Mesothelial cell of epicardium (in vitro differentiated cells): ENCODE measurements around the gene MSMB. TPM values are rescaled to one million over a fixed set of nuclear protein-coding genes. Genes with fewer than 3 reads are reported as not detected.

Experiments used
- DNase-seq, 2 experiments: peaks; one replicate each; pipeline ENCODE4 v3.0.0; 2021; ENCODE audit warnings: low spot score in 2 of 2; ENCODE audit not compliant: unreplicated experiment in 2 of 2
- H3K27ac Mint-ChIP-seq: 2 replicates; pipeline ENCODE4 v1.8.0; 2021; ENCODE audit warnings: mixed read lengths
- H3K27me3 Mint-ChIP-seq: 2 replicates; pipeline ENCODE4 v1.8.0; 2021; ENCODE audit warnings: low read depth, mixed read lengths
- H3K36me3 Mint-ChIP-seq: 2 replicates; pipeline ENCODE4 v1.8.0; 2021; ENCODE audit warnings: mixed read lengths
- H3K4me1 Mint-ChIP-seq: 2 replicates; pipeline ENCODE4 v1.8.0; 2021; ENCODE audit warnings: mixed read lengths
- H3K4me3 Mint-ChIP-seq: 2 replicates; pipeline ENCODE4 v1.8.0; 2021; ENCODE audit warnings: mild to moderate bottlenecking, moderate library complexity, mixed read lengths
- H3K9me3 Mint-ChIP-seq: 2 replicates; pipeline ENCODE4 v1.8.0; 2021; ENCODE audit warnings: mixed read lengths
- CTCF ChIP-seq: fragments of 200-600 bp; sonication (generic); IDR thresholded peaks from one replicate; pipeline ENCODE4 v1.5.0; 2021; ENCODE audit warnings: antibody characterized with exemption; ENCODE audit not compliant: unreplicated experiment
- total RNA-seq: library from RNA; stranded (reverse); gene quantifications from 3 replicates; pipeline ENCODE4 v1.2.1, GENCODE V29; 2021

Gene MSMB
- total RNA-seq, 1 donor from 2014 or later, result not detected

DNA sequence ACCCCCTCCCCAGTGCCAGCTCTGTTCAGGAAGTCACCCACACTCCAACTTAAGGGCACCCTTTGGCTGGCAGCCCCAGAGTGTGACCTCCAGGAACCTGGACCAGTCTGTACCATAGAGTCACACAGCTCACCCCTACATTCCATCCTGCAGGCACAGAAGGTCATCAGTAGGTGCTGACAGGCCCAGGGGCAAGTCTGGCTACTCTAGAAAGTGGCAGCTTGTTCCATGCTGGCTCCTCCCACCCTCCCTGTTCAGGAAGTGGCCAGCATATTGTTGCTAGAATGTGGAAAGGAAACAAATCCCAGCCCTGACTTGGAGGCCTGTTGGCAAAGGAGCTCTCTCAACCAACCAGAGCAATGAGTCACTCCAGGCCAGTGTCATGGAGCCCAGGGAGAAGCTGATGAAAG lies 12.5 kb downstream of the MSMB start:
- Mint-ChIP-seq H3K9me3 (no peaks in the 10 kb centered on the region), H3K27ac (no peak overlapping the region), H3K4me1 (peaks cover 17% of the 10 kb centered on the region), H3K36me3 (no peaks in the 10 kb centered on the region), H3K27me3 (no peaks in the 10 kb centered on the region), H3K4me3 (no peak overlapping the region)
- DNase-seq, result no peak
- TF ChIP-seq CTCF, result no peak

DNA sequence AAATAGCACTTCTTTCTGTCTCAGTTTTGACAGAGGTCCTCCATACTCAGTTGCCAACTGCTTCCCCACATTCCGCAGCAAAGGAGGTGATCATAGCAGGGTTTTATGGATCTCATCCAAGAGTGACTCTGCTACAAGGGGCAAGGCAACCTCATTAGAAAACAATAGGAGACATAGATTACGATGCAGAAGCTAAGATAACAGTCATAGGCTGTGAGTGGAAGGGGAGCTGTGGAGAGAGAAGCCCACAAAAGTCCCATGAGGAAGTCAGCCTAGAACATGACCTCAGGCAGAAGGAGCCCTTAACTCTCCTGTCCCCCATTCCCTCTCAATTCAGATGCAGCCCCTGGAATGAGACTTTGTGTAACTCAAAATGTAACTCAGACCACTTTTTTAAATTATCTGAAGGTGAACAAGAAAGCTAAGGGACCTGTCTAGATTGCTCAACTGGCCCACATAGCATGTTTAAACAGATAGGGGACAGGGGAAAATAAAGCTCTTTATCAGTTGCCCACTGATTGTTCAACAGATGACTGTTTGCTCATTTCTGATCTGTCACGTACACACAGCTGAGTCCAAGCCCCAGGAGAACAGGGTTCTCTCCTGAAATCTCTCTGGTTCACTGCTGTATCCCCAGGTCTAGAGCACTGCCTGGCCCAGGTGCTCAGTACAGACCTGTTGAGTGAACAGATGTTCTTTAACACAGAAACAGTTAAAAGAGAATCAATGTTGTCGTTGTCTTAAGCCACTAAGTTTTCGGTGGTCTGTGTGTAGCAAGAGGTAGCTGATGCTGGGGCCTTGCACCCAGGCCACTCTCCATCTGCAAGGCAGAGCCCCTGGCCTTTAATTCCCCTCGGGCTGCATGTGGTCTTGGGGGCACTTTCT lies 14.2 kb downstream of the MSMB start:
- Mint-ChIP-seq H3K4me1 (peaks cover 20% of the 10 kb centered on the region), H3K27me3 (no peaks in the 10 kb centered on the region), H3K27ac (no peak overlapping the region), H3K4me3 (peak overlapping the region; percentile 31), H3K36me3 (no peaks in the 10 kb centered on the region), H3K9me3 (no peaks in the 10 kb centered on the region)
- DNase-seq, result no peak
- no peak for TF ChIP-seq CTCF

DNA sequence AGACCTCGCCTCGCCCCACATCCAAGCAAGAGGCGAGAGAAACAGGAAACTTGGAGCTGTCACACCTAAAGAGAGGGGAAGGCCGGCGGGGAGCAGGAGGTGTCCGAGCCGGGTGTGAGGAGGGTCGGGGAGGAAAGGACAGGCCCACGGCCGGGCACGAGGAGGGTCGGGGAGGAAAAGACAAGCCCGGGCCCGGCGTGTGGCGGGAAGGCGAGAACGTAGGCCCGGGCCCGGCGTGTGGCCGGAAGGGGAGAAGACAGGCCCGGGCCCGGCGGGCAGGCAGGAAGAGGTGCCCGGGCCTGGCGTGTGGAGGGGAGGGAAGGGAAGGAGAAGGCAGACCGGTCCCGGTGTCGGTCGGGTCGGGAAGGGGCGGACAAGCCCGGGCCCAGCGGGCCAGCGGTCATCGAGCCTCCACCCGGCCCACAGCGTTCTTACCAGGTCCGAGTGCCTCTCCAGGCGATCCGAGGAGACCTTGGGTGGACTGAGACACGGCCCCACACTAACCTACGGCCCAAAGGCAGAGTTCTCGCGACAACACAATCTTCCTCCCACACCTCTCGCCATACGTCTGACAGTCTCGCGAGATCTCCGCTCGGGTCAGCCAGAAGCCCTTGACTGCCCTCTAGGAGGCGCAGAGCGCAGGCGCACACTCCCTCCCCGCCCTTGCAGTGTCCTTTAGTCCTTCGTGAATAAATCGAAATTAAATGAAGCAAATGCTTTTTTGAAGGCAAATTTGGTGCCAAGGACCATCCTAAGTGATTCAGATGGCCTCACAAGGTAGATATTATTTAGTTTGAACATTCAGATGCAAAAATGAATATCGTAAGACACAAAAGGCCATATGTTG lies 15.8 kb downstream of the MSMB start, which contains the start of gene NCOA4:
NCOA4 (minus strand) TSS at position 533 of the 847 bp plus-strand sequence. CDS start 13,943 bp downstream, outside the sequence.
- peak; percentile 58 for TF ChIP-seq CTCF
- peaks cover 22% of the 10 kb centered on the region for H3K4me1 Mint-ChIP-seq
- DNase-seq, result peak; percentile 95 to 96
- H3K9me3 Mint-ChIP-seq, result no peaks in the 10 kb centered on the region
- no peaks in the 10 kb centered on the region for H3K27me3 Mint-ChIP-seq
- no peaks in the 10 kb centered on the region for H3K36me3 Mint-ChIP-seq
- H3K4me3 Mint-ChIP-seq, result peak within 1 kb of the TSS; percentile 92
- H3K27ac Mint-ChIP-seq, result peak within 1 kb of the TSS; percentile 95

- Mint-ChIP-seq H3K27ac (peak overlapping the region; percentile 95), H3K36me3 (no peaks in the 10 kb centered on the region), H3K4me1 (peaks cover 25% of the 10 kb centered on the region), H3K4me3 (peak overlapping the region; percentile 92), H3K9me3 (no peaks in the 10 kb centered on the region), H3K27me3 (no peaks in the 10 kb centered on the region)
- no peak for TF ChIP-seq CTCF
- no peak for DNase-seq
Observed at GRCh38 chr10:46029461-46030030, 16.5 kb downstream of the MSMB start.

- DNase-seq, result no peak
- Mint-ChIP-seq H3K4me3 (peak overlapping the region; percentile 92), H3K27me3 (no peaks in the 10 kb centered on the region), H3K27ac (peak overlapping the region; percentile 95), H3K4me1 (peaks cover 28% of the 10 kb centered on the region), H3K9me3 (no peaks in the 10 kb centered on the region), H3K36me3 (no peaks in the 10 kb centered on the region)
- TF ChIP-seq CTCF, result peak; percentile 57
Observed at GRCh38 chr10:46028584-46029460, 17.2 kb downstream of the MSMB start.
